ENCODE results near the gene PRIM2.
"Not testable (repeated sequence)": the region's sequence is repeated elsewhere in the genome, so short reads cannot be mapped to it uniquely, and the experiment has no call there.

Gene PRIM2

DNA sequence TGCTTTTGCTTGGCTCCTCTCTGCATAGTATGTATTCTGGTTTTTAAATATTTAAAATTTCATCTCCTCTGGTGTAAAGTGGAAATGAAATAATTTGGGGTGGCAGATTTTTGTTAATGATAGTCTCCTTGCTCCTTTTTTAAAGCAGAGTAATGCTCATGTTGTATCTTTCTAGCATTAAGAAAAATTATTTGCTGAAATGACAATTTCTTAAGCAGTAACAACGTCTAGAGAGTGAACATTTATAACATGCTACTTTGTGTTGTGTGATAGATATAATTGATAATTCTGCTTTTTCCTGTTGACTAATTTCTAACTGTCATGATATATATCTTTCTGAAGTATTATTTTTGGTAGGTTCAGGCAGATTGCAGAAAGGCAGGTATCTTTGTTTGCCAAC lies 127.4 kb downstream of the PRIM2 start:
- not testable (repeated sequence) for DNase-seq (ENCODE audit: low read depth in 2 of 2, low spot score in 1 of 2)

DNA sequence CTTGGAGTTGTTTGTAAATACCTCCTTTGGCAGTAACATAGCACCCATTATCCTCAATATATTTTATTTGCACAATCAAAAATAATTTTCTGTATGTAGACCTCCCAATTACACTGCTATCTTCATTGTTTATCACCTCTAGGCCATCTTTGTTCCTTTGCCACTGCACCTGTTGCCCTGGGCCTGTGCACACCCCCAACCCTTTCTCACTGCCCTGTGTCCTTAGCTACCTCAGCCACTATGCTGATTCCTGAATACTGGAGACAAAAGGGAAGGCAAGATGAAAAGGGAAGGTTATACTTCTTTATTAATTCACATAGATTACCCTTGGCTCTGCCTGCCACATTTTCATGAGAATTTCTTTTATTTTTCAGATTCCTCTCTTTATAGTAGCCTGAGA lies 127.9 kb downstream of the PRIM2 start:
- not testable (repeated sequence) for DNase-seq (ENCODE audit: low read depth in 2 of 2, low spot score in 1 of 2)

DNA sequence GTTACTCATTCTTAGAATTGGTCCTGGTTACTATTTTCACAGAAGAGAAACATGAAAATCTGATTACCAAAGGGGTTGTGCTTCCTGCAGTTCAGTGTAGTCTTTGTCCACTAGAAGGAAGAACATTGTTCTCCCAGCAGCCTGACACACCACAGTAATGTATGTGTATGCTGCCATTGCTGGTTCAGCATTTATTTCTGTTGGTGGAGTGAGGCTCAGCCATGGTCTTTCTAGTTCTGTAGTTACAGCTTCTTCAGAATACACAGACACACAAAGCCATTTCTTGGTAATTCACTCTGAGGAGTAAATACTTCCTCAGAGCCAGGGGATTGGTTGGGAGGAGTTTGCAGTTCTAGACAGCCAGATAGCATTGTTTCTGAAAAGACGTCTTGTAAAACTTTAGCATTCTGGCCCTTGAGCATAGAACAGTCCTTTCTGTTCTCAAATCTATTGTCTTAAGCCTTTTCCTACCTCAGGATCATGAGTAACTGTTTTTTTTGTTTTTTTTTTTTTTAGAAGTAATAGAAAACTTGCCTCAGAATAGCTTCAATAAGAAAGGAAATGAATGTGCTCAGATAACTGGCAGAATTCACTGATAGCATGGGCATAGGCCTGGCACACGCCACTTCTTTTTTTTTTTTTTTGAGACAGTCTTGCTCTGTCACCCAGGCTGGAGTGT lies 128.5 kb downstream of the PRIM2 start:
- DNase-seq (ENCODE audit: low read depth in 2 of 2, low spot score in 1 of 2): not testable (repeated sequence)

DNA sequence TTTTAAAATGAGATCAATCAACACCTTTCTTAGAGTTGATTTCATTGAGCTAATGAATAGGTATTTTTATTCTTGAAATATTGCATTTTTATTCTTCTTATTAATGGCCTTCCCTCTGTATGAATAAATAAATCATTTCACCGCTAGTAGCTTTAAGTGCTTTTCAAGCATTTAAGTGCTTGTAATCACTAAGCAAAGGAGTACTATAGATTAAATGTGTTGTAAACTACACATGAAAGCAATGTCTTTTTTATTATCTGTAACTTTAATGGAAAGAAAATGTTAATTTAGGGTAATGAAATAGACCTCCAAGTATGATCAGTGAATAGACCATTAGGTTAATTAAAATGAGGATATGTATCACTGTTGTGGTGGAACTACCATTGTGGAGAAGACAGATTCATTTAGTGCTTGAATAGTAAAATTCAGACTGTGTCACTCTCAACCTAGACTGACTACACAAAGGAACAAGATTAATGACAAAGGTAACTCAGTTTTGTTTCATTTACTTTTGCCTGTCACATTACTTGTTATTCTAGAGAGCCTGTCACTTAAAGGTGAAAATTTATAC lies 132.2 kb downstream of the PRIM2 start:
- DNase-seq (ENCODE audit: low read depth in 2 of 2, low spot score in 1 of 2): not testable (repeated sequence)

DNA sequence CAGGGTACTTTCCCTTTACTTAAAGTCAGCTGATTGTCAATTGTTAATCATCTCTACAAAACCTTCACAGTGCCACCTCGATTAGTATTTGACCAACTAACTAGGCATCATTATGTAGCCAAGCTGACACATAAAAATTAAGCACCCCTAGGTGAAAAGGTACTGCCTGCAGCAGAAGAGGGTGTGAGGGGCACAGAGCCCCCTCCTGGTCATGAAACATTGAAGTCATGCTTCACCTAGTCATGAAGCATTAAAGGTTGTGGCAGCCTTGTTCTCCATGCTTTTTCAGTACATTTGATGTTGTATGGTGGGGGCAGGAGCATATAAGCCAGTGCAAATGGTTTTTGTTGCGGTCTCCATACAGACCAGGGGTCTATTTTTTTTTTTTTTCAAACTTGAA lies 142.4 kb downstream of the PRIM2 start:
- not testable (repeated sequence) for DNase-seq (ENCODE audit: low read depth in 2 of 2, low spot score in 1 of 2)

DNA sequence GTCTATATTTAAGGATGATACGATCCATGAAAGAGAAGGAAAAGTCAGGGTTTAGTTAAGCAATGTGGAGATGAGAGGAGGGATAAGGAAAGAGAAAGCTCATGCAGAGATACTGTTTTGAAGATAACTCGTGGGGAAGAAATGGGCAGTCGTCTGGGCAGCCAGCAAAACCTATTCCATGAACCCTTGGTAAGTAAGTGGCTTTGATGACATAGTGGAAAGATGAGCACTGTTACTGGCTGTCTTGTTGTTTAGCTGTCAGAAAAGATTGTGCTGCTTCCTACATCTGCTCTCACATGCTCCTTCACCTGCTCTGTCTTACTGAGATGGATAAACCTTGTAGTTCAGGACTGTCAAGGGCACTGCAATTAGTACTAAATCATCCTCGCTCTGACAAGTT lies 143.6 kb downstream of the PRIM2 start:
- not testable (repeated sequence) for DNase-seq (ENCODE audit: low read depth in 2 of 2, low spot score in 1 of 2)

DNA sequence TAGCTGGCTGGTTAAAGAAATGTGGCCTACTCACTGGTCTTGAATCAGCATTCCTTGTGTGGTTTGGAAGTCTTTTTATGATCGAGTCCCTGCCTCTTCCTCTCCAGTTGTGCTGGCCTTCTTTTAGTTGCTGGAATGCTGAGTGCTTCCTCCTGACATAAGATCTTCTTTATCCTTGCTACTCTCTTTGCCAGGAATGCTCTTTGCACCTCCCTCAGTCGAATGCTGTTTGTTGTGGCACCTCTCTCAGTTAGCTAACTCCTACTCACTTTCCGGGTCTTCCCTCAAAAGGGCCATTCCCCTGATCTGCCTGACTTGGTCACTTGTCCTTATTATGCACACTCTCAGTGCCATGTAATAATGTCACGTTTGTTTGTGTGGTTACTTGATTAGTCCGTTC lies 146.4 kb downstream of the PRIM2 start:
- DNase-seq (ENCODE audit: low read depth in 2 of 2, low spot score in 1 of 2): not testable (repeated sequence)

DNA sequence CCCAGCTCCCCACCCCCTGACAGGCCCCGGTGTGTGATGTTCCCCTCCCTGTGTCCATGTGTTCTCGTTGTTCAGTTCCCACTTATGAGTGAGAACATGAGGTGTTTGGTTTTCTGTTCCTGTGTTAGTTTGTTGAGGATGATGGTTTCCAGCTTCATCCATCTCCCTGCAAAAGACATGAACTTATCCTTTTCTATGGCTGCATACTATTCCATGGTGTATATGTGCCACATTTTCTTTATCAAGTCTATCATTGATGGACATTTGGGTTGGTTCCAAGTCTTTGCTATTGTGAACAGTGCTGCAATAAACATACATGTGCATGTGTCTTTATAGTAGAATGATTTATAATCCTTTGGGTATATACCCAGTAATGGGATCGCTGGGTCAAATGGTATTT lies 148.5 kb downstream of the PRIM2 start:
- not testable (repeated sequence) for DNase-seq (ENCODE audit: low read depth in 2 of 2, low spot score in 1 of 2)

DNA sequence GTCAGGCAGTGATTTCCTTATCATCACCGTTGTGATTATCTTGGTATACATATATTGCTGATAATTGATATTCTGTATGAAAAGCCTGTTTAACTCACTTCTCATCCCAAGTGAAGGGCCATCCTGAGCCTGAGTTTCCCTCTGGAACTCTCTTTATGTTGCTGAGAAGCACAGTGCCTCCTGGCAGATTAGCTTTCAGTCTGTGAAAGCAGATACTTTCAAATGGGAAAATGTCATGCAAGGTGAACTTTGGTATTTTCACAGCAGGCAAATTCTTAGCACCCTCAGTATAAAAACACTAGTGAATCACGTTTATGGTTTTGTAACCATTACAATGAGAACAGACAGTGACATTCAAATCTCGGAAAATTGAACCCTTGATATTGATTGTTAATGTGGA lies 151.6 kb downstream of the PRIM2 start:
- DNase-seq (ENCODE audit: low read depth in 2 of 2, low spot score in 1 of 2): no peak

DNA sequence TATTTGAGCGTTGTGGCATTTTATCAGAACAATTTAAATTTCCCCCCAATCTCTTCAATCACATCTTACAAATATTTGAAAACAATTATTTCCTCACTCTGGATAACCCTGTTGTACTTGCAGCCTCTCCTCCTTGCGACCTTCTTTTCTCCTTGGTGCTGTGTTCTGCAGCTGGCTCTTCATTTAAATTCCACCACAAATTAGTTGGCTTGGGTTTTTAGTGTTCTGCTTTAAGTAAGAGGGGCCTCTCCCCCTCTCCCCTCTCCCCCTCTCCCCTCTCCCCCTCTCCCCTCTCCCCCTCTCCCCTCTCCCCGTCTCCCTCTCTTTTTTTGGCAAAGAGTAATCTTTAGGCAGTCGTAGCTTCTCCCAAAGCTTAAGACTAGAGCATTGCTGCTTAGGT lies 152.7 kb downstream of the PRIM2 start:
- not testable (repeated sequence) for DNase-seq (ENCODE audit: low read depth in 2 of 2, low spot score in 1 of 2)

DNA sequence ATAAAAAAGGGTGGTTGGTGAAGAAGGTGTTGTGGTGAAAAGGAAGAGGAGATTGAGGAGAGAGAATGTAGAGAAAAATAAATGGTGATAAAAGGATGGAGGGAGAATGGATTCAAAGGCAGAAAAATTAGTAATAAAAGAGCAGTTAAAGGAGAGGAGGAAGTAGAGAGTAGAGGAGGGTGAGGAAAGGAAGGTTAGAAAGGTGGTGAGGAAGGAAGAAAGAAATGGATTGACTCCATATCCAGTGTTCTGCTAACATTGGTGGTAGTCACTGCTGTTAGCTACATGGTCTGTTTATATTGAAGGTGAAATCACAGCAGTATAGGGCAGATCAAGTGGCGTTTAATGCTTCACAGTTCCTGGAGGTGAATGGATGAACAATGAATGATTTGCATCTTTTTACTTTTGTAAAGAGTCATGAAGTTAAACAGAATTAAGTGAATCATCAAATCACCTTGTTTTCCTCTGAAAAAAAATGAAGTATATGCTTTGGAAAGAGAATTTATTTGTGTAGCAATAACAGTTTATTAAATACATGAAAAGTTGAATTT lies 154.0 kb downstream of the PRIM2 start:
- not testable (repeated sequence) for DNase-seq (ENCODE audit: low read depth in 2 of 2, low spot score in 1 of 2)

DNA sequence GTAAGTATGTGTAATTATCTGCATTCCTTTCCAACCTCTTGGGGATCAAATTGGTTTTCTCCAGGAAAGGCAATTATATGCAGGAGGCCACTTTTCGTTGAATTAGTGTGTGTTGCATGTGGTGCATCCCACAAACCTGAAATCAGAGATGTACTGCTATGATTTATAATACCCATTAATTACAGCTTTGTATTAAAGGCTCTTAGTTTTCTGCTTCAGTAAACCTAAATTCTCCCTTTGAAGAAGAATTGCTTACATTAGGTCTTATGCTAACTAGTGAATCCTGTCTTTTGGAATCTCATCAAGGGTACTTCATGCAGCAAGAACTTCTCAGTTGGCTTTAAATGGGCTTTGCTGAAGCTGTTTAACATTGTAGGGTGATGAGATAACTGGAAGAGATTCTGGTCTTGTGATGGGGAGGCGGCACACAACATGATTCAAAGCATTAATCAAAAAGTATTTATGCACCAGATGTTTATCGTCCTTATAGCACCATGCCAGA lies 155.5 kb downstream of the PRIM2 start:
- not testable (repeated sequence) for DNase-seq (ENCODE audit: low read depth in 2 of 2, low spot score in 1 of 2)

DNA sequence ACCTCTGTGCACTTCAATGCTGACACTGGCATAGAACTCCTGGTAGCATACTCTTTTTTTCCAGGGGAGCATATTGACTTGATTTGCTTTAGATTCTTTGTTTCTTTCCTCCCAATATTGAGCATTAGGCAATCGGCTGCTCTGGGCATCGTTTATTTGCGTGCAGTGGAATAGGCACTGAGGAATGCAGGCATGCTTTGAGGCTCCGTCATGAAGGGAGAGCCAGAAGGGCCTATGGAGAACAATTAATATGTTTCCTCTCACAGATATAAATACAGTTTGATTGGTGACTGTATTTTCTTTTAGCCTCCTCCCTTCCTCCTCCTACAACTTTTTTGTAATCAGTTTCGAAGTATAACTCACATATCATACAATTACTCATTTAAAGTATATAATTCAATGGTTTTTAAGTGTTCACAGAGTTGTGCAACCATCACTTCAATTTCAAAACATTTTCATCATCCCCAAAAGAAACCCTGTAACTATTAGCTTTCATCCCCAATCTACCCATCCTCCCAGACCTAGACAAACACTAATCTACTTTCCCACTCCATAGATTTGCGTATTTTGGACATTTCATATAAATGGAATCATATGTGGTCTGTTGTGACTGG lies 157.5 kb downstream of the PRIM2 start:
- not testable (repeated sequence) for DNase-seq (ENCODE audit: low read depth in 2 of 2, low spot score in 1 of 2)

DNA sequence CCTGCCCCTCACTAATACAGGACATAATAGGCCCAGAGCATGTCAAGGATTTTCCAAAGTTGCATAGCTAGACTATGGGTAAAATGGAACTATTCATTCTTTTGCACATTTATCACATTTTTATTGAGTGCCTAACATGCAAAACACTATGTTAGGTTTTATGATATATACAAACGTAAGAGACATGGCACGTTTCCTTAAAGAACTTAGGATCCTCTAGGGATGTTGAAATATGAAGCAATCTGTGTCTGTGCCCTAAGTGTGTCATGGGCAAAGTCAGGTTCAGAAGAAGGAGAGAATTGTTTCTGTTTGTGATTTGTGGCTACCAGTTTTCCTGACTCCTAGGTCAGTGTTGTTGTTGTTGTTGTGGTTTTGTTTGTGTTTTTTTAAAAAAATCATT lies 158.2 kb downstream of the PRIM2 start:
- DNase-seq (ENCODE audit: low read depth in 2 of 2, low spot score in 1 of 2): not testable (repeated sequence)

DNA sequence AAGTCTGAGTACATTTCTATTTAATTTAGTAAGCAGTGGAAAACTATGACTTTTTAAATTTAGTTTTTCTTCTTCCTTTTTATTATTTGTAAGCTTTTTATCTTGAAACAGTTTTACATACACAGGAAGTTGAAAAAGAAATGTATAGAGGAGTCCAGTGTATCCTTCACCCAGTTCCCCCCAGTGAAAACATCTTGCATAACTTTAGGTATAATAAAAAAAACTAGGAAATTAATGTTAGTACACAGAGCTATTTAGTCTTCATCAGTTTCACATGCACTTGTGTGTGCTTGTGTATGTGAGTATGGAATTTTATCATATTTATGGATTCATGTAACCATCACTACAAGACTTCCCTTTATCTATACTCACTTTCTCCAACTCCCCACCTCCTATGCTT lies 162.8 kb downstream of the PRIM2 start:
- not testable (repeated sequence) for DNase-seq (ENCODE audit: low read depth in 2 of 2, low spot score in 1 of 2)

DNA sequence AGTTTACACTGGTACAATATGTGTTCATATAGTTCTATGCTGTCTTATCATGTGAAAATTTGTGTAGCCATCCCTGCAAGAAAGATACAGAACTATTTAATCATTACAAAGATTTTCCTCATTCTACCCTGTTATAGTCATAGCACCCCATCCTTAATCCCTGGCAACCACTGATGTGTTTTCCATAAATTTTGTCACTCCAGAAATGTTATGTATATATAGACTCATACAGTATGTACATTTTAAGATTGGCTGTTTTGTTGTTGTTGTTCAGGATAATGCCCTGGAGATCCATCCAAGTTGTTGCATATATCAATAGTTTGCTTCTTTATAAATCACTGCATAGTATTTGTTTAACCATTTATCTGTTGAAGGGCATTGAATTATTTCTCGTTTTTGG lies 163.7 kb downstream of the PRIM2 start:
- DNase-seq (ENCODE audit: low read depth in 2 of 2, low spot score in 1 of 2): not testable (repeated sequence)

DNA sequence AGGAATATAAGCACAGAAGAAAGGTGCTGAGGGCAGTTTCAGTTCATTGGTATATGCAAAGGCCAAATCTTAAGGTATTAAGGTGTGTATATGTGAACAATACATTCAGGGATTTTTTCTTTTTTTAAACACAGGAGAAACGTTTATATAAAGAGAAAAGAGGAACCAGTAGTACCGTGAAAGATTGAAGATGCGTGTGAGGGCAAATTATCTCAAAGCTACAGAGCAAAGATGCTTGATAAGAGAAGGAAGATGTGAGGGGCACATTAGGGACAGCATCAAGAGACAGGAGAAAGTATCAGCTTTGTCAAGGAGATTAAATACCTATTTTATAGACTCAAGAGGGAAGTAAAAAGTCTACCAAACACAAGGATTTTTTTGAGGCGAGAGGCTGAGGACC lies 165.0 kb downstream of the PRIM2 start:
- DNase-seq (ENCODE audit: low read depth in 2 of 2, low spot score in 1 of 2): not testable (repeated sequence)

DNA sequence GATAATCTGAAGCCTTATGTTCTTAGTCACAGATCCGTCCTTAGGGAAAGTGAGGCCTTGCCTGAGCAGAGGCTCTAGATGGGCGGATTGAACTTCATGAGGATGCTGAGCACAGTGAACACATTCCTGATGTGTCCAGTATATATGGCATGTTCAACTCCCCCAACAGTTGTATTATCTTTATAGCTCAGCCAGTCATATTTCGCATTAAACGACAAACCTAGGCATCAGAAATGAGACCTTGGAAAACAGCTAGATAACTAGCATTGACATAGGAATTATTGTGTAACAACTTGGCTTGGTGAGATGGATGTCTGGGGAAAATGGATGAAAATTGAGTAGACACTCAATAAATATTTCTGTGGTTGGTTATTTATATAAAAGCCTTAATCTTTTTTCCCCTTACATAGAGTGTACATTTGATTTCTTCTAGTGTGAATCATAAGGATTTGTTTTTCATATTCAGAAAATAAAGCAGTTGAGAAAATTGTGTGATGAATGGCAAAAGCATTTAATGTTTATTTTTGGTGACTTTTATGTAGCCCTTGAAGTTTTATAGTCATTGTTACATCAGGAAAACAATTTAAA lies 169.2 kb downstream of the PRIM2 start:
- not testable (repeated sequence) for DNase-seq (ENCODE audit: low read depth in 2 of 2, low spot score in 1 of 2)

DNA sequence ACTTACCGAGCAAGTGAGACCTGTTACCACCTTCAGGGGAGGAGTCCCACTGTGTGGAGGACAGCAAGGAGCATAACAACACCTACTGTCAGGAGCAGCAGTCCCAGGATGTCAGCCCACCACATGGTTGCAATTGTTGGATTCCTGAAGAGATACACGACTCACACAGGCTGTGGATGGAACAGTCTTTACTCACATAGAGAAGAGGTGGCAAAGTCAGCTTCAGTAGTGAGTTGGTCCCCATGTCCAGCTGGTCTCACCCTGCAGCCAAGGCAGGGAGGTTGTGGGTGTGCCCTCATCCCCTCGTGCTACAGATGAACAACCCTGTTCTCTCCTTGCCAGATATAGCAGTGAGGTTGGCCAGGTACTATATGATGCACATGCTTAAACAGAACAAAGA lies 171.1 kb downstream of the PRIM2 start:
- not testable (repeated sequence) for DNase-seq (ENCODE audit: low read depth in 2 of 2, low spot score in 1 of 2)

DNA sequence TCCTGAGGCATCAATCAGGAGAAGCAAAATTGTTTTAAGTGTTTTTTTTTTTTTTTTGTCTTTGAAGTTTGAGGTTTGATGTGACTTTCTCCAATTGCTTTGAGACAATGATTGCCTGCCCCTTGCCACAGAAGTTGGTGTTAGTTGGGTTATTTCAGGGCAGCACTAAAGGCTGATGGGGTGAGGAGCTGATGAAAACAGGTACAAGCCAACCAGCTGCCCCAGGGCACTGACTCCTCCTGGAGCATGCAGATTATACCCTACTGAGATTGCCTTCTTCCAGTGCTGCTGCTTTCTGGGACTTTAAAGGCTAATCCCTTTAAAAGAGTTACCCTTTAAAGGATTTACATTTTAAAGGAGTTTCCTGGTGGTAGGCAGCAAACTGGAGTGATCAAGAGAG lies 172.5 kb downstream of the PRIM2 start:
- not testable (repeated sequence) for DNase-seq (ENCODE audit: low read depth in 2 of 2, low spot score in 1 of 2)

DNA sequence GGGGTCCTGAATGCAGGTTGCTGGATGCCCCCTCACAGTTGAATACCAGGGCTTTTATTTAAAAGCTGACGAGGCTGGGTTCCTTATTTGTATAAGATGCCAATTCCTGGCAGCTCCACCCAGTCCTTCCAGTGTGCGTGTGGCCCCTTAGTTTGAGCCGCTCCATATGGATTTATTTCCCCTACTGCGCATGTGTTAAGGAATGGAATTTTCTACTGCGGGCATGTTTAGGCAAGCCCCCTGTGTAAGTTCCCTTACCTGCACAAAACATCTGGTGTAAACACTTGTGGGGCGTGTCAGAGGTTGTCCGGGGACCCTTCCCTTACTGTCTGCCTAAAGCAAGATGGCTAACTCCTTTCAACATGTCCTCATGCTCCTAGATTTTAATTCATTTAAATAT lies 174.4 kb downstream of the PRIM2 start:
- DNase-seq (ENCODE audit: low read depth in 2 of 2, low spot score in 1 of 2): not testable (repeated sequence)

DNA sequence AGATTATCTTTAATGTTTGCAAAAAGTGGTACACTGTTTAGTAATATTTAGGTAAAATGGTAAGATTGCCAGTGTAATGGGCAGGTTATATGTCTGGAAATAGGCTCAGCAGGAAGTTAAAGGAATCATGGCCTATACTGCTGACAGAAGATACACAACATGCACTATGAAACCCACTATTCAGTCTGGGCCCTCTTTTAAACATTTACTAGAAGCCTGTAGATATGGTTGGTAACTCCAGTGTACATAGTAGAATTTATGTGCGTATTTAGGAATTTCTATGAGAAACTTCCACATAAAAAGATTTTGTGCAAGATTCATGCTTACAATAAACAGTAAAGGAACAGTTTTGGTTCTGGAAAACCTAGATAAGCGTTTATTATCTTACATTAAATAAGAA lies 178.8 kb downstream of the PRIM2 start:
- DNase-seq (ENCODE audit: low read depth in 2 of 2, low spot score in 1 of 2): not testable (repeated sequence)

All from stimulated activated CD8-positive, alpha-beta memory T cell treated with anti-CD3 and anti-CD28 coated beads, Interleukin-4, amount 100 ng/mL, for 1 hour (primary cell).